ENCODE data around the gene C8G.

Gene C8G

DNA sequence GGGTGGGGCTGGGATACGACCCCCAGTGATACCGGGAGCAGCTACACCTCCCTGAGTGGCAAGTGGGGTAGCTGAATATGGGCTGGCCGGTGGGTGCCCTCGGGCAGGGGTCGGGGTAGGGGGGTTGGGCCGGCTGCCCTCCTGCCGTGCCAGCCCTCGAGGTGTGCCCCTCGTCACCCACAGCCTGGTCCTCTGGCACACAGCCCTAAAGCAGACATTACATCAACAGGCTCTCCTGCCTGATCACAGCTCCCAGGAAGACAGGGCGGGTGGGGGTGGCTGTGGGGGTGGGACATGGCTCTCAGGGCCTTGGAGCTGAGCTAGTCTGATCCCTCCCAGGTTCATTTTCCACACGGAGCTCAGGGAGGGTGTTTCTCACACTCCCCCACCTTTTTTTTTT lies 23.7 kb upstream of the C8G start:
- DNase-seq, result no peak

GRCh38 chr9:136921718-136922117 lies 23.3 kb upstream of the C8G start:
- no peak for DNase-seq

DNA sequence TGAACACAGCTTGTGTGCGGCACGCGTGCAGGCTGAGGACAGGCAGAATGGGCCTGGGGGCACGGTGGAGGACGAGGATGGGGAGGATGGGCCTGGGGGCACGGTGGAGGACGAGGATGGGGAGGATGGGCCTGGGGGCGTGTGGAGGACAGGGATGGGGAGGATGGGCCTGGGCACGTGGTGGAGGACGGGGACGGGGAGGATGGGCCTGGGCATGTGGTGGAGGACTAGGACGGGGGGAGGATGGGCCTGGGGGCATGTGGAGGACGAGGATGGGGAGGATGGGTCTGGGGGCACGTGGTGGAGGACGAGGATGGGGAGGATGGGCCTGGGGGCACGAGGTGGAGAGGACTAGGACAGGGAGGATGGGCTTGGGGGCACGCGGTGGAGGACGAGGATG lies 22.5 kb upstream of the C8G start:
- no peak for DNase-seq

GRCh38 chr9:136923881-136924280 lies 21.2 kb upstream of the C8G start:
- no peak for DNase-seq

DNA sequence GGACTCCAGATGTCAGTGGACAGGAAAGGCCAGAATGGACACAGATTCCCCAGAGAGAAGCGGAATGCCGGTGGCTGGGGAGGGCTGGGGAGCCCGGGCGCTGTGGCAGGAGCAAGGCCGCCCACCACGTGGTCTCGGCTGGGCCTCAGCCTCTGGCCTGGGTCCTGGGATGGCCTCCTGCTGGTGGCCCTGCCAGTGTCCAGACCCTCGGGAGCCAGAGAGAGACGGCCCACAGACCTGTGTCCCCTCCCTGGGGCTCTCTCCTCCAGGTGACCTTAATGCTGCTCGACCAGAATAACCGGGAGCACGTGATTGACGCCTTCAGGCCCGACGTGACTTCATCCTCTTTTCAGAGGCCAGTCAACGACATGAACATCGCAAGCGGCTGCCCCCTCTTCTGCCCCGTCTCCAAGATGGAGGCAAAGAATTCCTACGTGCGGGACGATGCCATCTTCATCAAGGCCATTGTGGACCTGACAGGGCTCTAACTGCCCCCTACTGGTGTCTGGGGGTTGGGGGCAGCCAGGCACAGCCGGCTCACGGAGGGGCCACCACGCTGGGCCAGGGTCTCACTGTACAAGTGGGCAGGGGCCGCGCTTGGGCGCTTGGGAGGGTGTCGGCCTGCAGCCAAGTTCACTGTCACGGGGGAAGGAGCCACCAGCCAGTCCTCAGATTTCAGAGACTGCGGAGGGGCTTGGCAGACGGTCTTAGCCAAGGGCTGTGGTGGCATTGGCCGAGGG lies 19.5 kb upstream of the C8G start:
- DNase-seq, result no peak

GRCh38 chr9:136926154-136926704 lies 18.8 kb upstream of the C8G start:
- DNase-seq, result no peak

DNA sequence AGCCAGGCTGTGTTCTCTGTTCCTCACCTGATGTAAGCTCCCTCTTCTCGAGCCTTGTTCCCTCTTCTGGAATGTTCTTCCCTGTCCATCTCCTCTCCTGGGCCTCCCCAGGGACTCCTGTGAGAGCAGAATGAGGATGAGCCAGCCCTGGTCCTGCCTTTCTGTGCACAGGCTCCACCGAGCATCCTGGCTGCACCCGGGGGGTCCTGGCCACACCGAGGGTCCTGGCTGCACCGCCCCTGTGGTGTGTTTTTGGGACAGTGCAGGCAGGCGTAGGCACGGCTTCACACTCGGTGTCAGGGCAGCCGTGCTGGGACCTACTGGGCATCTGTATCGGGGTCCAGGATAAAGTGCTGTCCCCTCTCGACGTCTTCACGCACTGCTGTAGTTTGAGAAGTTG lies 18.3 kb upstream of the C8G start:
- no peak for DNase-seq

DNA sequence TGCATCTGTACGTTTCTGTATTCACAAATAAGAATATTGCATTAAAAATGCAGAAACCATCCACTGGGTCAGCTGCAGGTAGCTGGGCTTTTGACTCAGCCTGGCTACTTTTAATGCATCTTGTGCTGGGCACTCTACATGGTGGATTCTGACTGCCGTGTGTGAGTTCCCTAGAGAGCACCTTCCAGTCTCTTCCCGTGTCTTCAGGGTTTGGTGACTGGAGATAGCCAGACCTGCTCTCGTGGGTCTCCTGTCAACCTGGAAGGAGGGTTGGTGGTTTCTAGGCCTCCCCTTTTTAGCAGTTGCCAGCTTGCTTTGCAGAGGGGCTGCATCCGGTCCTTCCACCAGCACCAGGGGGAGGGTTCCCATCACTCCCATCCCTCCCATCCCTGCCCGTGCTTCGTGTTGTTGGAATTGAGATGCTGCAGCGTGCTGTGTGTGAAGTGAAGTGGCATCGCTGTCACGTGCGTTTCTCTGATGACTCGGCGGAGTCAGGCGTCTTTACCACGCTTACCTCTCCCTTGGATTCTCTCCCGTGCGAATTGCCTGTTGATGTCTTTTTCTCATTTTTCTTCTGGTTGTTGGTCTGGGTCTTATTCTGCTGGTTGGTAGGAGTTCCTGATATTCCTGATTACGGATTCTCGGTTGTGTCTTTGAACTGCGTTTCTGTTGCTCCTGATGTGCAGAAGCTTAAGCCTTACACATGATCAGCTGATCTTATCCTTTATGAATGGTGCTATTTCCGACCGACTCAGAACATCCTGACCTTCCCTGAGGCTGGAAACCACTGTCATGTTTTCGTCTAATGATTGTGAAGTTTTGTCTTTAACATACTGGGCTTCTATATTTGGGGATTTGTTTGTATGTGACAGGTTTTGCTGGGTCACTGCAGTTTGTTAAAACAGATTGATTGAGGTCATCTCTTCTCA lies 17.4 kb upstream of the C8G start:
- DNase-seq, result no peak

DNA sequence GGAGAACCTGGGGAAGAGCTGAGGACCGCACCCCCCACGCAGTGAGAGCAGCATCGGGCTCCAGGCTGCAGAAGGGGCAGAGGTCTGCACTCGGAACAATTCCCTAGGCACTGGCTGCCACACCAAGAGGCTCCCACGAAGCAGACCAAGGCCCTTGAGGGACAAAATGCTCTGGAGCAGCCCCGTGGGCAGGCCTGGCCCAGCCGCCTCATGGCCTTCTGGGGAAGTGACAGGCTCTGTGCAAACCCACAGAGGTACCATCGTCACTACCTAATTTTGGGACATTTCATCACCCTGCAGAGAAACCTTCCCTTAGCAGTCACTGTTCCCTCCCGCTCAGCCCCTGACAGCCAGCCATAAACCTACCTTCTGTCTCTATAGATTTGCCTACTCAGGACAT lies 16.5 kb upstream of the C8G start:
- DNase-seq, result no peak

DNA sequence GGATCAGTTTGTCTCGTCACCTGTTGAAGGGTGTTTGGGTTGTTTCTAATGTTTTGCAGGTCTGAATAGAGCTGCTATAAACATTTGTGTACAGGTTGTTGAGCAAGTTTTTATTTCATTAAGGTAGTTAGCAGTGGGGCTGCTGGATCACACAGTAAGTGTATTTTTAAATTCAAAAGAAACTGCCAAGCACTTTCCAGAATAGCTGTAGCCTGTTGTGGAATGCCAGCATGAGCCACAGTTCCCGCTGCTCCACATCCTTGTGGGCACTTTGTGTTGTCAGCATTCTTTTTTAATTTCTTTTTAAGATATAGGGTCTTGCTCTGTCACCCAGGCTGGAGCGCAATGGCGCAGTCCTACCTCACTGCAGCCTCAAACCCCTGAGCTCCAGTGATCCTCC lies 15.0 kb upstream of the C8G start:
- no peak for DNase-seq

- DNase-seq, result no peak
Observed at GRCh38 chr9:136931611-136932130, 13.4 kb upstream of the C8G start.

GRCh38 chr9:136934277-136934676 lies 10.8 kb upstream of the C8G start:
- no peak for DNase-seq

GRCh38 chr9:136935651-136936050 lies 9.4 kb upstream of the C8G start:
- DNase-seq, result no peak

DNA sequence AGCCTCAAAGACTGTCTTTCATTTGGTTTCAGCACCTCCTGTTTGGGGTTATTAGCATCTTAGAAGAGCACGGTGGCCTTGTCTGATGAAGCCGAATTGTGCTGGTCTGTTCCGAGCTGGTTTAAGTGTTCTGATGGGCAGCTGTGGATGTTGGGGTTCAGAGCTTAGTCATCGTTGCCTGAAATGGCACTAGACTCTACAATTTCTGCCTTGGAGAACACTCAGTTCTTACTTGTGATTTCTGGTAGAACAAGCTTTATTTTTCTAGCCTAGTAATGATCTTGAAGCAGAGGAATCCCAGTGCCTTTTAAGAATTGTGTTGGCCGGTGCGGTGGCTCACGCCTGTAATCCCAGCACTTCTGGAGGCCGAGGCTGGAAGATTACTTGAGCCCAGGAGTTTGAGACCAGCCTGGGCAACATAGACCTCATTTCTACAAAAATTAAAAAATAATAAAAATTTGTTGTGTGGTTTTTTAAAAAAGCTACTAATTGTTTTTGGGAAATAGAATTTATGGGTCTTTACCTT lies 8.3 kb upstream of the C8G start:
- DNase-seq, result no peak

DNA sequence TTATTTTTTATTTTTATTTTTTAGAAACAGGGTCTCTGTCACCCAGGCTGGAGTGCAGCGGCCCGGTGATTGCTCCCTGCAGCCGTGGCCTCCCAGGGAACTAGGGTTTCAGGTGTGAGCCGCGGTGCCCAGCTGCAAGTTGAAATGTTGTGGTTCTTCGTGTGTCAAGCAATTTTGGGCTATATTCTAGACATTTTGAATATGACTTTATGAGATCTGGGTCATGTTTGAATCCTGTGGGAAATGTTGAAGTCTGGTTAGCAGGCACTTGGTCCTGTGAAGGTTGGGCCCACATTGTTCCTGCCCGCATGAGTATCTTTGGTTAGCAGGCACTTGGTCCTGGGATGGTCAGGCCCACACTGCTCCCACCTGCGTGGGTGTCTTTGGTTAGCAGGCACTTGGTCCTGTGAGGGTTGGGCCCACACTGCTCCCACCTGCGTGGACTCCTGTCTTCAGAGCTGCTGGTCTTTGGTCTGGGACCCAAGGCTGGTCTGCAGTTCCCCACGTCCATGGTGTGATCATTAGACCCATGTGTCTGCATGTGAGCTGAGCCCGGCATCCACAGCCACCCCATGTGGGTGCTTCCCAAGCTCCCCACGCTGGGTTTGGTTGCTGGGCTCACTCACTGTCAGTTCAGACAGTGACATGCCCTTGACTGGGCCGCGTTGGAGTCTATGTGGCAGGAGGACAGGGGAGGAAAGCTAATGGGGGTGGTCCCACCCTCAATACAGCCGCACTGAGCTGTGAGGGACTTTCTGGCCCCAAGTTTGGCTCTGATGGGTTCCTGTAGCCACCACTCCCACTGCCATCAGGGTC lies 7.6 kb upstream of the C8G start:
- no peak for DNase-seq

DNA sequence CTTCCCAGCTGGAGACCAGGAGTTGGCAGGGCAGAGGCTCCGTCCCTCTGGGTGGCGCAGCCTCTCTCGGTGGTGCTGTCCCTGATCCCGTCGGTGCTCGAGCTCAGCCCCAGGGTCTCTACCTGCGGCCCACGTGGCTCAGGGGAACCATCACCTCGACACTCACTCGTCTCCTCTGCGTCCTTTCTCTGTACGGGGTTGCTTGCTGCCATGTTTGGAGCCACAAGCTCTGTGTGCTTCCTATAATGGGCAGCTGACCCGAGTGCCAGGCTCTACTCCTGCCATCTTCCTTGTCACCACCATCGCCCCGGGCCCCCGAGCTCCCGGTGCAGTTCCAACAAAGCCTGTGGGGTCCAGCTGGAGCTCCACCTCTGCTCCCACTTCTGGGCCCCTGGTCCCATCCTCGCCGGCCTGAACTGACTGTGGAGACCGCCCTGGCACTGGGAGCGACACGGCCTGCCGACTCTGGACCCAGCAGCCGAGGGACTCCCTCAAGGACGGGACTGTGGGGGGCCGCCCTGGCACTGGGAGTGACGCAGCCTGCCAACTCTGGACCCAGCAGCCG lies 5.5 kb upstream of the C8G start:
- DNase-seq, result no peak

GRCh38 chr9:136939996-136940525 lies 5.0 kb upstream of the C8G start:
- DNase-seq, result no peak

- DNase-seq, result no peak
Observed at GRCh38 chr9:136940526-136941230, 4.4 kb upstream of the C8G start.

GRCh38 chr9:136941231-136942111 lies 3.6 kb upstream of the C8G start:
- DNase-seq, result no peak
